ENCODE data around the gene UNC5B. TPM values are rescaled to one million over a fixed set of nuclear protein-coding genes. Genes with fewer than 3 reads are reported as not detected.

The UNC5B gene
- total RNA-seq, result 22.4 TPM
- long read RNA-seq, full-length matches to known transcripts, result 3 of 48 reads
- long read RNA-seq, partial matches to known transcripts, result 17 of 48 reads
- long read RNA-seq, other reads (novel, unspliced or antisense), result 28 of 48 reads

DNA sequence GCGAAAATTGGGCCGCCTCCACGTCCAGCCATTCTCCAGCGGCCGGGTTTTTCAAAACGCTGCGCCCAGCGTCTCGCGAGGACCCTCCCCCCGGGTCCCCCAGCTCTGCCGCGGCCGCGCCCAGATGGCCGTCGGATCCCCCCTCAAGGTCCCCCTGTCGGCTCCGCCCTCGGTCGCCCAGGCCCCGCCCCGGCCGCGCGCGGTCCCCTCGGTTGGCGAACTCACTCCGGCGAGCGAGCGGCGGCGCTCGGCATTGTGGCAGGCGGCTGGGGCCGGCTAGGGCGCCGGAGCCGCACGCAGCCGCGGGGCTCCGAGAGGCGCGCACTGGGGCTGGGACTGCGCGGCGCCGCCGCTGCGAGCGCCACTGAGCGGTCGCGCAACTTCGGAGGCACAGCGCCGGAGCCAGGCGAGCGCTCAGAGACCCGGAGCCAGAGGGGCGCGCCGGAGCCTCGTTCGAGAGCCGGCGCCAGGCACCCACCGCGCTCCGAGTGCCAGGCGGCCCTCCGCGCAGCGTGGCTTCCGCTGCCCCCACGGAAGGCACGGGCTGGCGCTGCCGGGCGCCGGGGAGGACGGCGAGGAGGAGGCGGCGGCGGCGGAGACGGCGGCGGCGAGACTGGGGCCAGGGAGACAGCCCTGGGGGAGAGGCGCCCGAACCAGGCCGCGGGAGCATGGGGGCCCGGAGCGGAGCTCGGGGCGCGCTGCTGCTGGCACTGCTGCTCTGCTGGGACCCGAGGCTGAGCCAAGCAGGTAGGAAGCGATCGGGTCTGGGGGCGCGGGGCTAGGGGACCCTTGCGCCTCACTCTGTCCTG, at the start of gene UNC5B:
UNC5B (plus strand) TSS at position 253 of the 809 bp plus-strand sequence; CDS start at position 669, 416 bp downstream.
- intact Hi-C loops (cut with DNase I), result loop anchor here (1.0 to 5.0 kb wide), 3 partner anchors 23 to 56 kb away; no protein-coding TSS in a partner anchor
- peak; percentile 93 for DNase-seq (ENCODE audit: low spot score)

- DNase-seq (ENCODE audit: low spot score), result no peak
- intact Hi-C loops (cut with DNase I), result no loop called here
These were observed 38.9 kb upstream of the UNC5B start for GRCh38 chr10:71173466-71173865.

GRCh38 chr10:71176661-71177060, 35.7 kb upstream of the UNC5B start:
- intact Hi-C loops (cut with DNase I), result no loop called here
- DNase-seq (ENCODE audit: low spot score), result no peak

GRCh38 chr10:71177651-71178199, 34.6 kb upstream of the UNC5B start:
- intact Hi-C loops (cut with DNase I), result no loop called here
- DNase-seq (ENCODE audit: low spot score), result no peak

GRCh38 chr10:71178880-71179279, 33.5 kb upstream of the UNC5B start:
- intact Hi-C loops (cut with DNase I), result no loop called here
- DNase-seq (ENCODE audit: low spot score), result no peak

GRCh38 chr10:71179382-71179781, 33.0 kb upstream of the UNC5B start:
- DNase-seq (ENCODE audit: low spot score), result no peak
- intact Hi-C loops (cut with DNase I), result no loop called here

DNA sequence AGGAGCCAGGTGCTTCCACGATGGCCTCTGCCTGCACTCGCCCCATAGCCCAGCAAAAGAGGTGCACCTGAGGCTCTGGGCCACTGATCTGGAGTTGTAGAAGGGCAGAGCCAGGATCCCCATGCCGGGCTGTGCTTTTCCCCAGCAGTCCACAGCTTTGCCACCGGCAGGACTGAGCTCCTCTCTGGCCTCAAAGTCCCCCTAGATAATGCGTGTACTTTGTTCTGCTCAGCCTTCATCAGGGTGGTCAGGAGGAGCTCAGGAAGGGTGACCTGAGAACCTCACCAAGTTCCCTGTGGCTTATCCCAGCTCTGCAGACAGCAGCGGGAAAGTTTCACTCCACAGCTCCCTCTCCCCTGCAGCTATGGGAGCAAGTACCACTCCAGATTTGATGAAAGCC, 27.9 kb upstream of the UNC5B start:
- intact Hi-C loops (cut with DNase I), result no loop called here
- no peak for DNase-seq (ENCODE audit: low spot score)

- DNase-seq (ENCODE audit: low spot score), result no peak
- intact Hi-C loops (cut with DNase I), result loop anchor here (5.0 kb wide), 1 partner anchor 123 kb away; no protein-coding TSS in a partner anchor
These were observed 27.2 kb upstream of the UNC5B start for GRCh38 chr10:71185209-71185608.

DNA sequence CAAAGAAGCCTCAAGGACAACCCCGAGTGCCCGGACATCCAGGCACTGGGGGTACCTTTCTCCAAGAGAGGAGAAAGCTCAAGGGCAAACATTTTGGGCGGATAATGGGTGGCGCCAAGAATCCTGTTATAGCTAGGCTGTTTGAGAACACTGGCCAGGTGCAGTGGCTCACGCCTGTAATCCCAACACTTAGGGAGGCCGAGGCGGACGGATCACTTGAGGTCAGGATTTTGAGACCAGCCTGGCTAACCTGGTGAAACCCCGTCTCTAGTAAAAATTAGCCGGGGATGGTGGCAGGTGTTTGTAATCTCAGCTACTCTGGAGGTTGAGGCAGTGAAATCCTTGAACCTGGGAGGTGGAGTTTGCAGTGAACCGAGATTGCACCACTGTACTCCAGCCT, 25.2 kb upstream of the UNC5B start:
- DNase-seq (ENCODE audit: low spot score), result no peak
- intact Hi-C loops (cut with DNase I), result loop anchor here (5.0 kb wide), 1 partner anchor 125 kb away; no protein-coding TSS in a partner anchor

- DNase-seq (ENCODE audit: low spot score), result no peak
- intact Hi-C loops (cut with DNase I), result loop anchor here (5.0 kb wide), 1 partner anchor 125 kb away; no protein-coding TSS in a partner anchor
These were observed 24.8 kb upstream of the UNC5B start for GRCh38 chr10:71187600-71187999.

DNA sequence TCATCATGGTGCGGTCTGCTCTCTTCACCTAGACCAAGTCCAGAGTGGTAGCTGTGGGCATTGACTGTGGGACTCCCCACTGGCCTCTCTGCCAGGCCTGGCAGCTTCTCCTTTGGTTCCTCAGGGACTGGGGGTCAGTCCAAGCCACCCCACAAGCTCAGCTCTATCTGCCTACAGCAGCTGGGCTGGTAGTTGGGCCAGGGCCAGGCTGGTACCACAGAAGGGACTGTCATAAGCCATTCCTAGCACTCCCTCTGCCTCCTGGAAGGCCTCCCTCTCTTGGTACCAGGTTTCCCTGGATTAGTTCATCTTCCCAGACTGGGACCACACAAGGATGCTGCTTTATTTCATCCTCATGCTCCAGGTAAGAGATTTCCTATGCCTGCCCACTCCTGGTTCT, 24.2 kb upstream of the UNC5B start:
- DNase-seq (ENCODE audit: low spot score), result no peak
- intact Hi-C loops (cut with DNase I), result loop anchor here (5.0 kb wide), 1 partner anchor 126 kb away; no protein-coding TSS in a partner anchor

DNA sequence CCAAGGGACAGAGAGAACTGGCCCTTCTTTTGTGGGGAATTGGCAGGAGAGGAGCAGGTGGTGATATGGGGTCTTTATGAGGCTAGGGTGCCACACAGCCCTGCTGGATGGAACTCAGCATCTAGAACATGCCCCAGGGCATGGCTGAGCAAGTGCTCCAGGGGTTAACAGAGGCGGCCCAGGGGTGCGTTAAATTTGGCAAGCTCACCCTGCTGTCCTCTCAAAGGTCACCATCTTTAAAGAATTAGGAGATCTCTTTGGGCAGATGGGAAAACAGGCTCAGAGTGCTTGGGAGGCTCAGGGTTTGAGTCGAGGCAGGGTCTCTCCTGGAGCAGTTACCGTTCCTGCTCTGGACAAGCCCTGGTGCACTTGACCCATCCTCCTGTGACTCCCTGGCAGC, 21.4 kb upstream of the UNC5B start:
- intact Hi-C loops (cut with DNase I), result loop anchor here (5.0 kb wide), 1 partner anchor 269 kb away; no protein-coding TSS in a partner anchor
- peak; percentile 60 for DNase-seq (ENCODE audit: low spot score)

DNA sequence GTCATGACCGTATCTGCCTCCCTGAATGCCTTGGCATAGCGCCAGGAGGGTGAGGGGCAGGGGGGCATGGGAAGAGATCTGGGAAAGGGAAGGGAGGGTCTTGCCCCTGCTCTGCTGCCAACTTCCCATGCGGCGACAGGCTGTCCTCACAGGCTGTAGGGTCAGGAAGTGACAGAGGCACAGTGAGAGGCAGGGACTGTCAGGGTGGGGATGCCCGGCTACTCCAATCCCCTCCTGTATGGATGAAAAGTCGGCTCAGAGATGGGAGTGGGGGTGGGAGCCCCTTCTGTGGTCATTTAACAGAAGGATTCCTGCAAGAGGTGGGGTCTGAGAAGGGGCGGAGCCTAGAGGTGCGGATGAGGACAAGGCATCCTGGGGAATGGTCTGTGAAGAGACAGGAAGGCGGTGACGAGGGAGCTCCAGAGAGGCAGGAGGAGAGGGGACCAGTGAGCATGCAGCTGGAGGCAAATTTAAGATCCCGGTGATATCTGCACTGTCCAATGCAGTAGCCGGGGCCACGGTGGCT, 20.8 kb upstream of the UNC5B start:
- intact Hi-C loops (cut with DNase I), result loop anchor here (5.0 kb wide), 1 partner anchor 269 kb away; no protein-coding TSS in a partner anchor
- peak; percentile 65 for DNase-seq (ENCODE audit: low spot score)

DNA sequence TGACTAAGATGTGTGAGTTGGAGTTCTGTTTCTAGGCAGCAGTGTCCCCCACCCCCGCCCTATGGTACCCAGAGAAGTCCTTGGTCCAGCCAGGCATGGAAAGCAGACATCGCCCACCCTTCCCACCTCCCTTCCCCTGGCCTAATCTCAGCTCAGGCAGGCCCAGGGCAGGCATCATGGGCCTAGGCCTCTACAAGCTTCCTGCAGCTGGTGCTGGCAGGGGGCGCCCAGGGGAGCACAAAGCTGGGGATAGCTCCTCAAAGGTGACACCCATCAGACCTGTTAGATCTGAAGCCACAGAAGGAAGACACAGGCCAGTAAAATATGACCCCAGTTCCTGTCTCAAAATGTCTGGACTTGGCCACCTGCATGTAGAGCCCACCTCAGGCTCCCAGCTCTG, 18.9 kb upstream of the UNC5B start:
- DNase-seq (ENCODE audit: low spot score), result no peak
- intact Hi-C loops (cut with DNase I), result loop anchor here (5.0 kb wide), 1 partner anchor 271 kb away; no protein-coding TSS in a partner anchor

- intact Hi-C loops (cut with DNase I), result no loop called here
- no peak for DNase-seq (ENCODE audit: low spot score)
These were observed 14.4 kb upstream of the UNC5B start for GRCh38 chr10:71197955-71198354.

DNA sequence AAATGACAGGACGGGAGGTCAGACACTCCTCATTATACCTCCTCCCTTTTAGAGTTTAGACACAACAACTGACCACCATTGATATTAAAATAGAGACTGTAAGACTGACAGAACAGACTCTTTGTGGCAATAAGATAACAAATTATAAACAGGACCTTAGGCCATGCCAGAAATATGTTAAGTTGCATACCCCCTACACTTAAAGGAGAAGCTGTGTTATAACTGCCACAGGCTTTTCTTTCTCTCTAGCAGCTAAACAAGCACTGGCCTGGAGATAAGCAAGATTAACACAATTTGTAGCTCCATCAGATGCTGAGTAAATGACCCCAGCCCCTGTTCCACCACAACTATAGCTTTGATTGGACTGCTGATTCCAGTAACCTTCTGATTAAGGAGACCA, 10.5 kb upstream of the UNC5B start:
- DNase-seq (ENCODE audit: low spot score), result no peak
- intact Hi-C loops (cut with DNase I), result no loop called here

- intact Hi-C loops (cut with DNase I), result no loop called here
- peak; percentile 38 for DNase-seq (ENCODE audit: low spot score)
These were observed 10.1 kb upstream of the UNC5B start for GRCh38 chr10:71202314-71202713.

- intact Hi-C loops (cut with DNase I), result no loop called here
- DNase-seq (ENCODE audit: low spot score), result peak; percentile 29
These were observed 9.2 kb upstream of the UNC5B start for GRCh38 chr10:71203124-71203523.

DNA sequence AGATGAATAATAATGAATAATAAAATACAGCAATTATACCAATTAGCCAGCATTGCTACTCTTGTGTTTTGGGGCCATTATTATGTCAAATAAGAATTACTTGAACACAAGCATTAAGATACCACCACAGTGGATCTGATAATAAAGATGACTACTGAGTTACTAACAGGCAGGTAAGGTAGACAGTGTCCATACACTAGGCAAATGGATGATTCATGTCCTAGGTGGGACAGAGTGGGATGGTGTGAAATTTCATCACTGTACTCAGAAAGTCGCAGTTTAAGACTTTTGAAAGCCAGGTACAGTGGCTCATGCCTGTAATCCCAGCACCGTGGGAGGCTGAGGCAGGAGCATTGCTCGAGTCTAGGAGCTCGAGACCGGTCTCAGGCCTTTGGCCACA, 8.7 kb upstream of the UNC5B start:
- intact Hi-C loops (cut with DNase I), result no loop called here
- DNase-seq (ENCODE audit: low spot score), result no peak

- intact Hi-C loops (cut with DNase I), result loop anchor here (5.0 kb wide), 2 partner anchors 142 to 302 kb away; no protein-coding TSS in a partner anchor
- no peak for DNase-seq (ENCODE audit: low spot score)
These were observed 7.6 kb upstream of the UNC5B start for GRCh38 chr10:71204746-71205145.
